EL (cell line): ENCODE data around the gene CLEC3B.
"Not testable (repeated sequence)": the region's sequence is repeated elsewhere in the genome, so short reads cannot be mapped to it uniquely, and the experiment has no call there.

Source experiments
- DNase-seq: peaks from one replicate; pipeline ENCODE4 v3.0.0-alpha.2; 2016

CLEC3B gene

DNA sequence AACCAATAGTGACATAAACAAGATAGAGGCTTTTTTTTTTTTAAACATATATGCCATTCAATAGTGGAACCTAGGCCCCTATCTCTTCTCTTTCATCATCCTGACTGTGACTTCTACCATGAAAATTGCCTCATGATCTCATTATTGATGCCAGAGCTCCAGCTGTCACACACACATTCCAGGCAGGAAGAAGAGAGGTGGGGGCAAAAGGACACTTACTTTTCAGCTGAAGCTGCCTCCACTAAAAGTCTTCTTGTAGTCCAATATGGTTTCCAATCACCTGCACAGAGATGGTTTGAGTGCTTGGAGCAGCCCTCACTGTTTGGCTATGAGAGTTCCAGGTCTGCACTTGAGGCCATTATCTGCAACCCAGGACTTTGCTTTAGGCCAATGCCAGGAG lies 45.0 kb downstream of the CLEC3B start:
- no peak for DNase-seq

DNA sequence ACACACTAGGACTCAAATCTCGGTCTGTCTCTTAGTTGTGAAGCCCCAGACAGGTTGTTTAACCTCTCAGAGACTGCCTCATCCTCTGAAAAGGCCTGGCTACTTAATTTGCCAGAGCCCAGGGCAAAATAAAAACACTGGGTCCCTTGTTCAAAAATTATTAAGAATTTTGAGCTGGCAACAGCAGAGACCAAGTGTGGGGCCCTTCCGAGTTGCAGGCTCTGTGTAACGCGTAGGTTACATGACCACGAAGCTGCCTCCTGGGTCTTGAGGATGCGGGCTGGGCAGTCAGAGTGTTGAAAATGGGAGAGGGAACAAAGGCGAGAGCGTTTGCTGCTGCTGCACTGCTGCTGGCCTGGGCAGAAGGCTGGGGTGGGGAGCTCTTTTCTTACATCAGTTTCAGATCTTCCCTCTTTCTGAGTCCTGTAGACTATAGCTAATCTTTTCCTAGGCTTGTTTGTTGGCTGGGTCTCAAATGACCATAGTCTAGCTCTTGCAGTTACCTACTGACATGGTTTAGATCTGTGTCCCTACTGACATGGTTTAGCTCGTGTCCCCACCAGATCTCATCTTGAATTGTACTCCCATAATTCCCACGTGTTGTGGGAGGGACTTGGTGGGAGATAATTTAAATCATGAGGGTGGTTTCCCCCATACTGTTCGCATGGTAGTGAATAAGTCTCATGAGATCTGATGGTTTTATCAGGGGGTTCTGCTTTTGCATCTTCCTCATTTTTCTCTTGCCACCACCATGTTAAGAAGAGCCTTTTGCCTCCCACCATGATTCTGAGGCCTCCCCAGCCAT lies 49.9 kb downstream of the CLEC3B start:
- DNase-seq, result no peak

DNA sequence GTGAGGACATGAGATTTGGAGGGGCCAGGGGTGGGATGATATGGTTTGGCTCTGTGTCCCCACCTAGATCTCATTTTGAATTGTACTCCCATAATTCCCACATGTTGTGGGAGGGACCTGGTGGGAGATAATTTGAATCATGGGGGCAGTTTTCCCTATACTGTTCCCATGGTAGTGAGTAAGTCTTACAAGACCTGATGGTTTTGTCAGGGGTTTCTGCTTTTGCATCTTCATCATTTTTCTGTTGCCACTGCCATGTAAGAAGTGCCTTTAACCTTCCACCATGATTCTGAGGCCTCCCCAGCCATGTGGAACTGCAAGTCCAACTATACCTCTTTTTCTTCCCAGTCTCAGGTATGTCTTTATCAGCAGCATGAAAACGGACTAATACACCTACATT lies 52.2 kb downstream of the CLEC3B start:
- not testable (repeated sequence) for DNase-seq

DNA sequence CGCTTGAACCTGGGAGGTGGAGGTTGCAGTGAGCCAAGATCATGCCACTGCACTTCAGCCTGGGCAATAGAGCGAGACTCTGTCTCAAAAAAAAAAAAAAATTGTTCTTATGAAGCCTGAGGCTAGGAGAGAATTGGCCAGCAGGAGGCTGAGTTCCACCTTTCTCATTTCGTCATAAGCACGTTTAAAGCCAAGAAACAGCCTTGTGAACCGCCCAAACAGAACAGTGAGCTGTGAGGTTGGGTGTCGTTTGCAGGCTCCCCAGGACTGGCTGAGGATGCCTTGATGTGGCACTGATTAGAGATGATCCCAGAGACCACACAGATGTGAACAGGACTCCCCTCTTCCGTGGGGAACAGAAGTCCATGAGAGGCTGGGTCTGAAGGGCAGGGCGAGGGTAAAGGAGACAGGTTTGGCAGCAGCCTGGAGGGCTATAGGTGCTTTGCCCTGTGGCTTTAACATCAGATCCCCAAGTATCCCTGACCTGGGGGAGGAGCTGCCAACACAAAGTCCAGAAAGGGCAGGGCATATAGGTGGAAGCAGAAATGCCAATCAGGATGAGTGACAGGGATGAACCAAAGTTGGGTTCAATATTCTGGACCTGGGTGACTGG lies 52.9 kb downstream of the CLEC3B start:
- no peak for DNase-seq

DNA sequence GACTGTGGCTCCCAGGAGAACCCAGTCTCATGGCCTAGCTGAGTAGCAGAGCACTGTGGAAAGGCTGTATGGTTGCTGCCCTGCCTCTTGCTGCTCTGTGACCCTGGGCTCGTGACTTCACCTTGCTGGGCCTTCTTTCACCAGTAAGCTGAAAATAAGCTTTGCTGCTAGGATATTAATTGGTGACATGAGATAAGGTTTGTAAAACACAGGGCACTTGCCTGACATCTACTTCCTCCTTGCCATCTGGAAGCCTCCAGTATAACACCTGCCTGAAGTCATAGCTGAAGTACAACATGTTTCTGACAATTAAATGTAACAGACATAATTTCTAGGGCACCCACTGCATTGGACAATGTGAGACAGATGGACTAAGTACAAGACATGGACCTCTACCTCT lies 53.6 kb downstream of the CLEC3B start:
- no peak for DNase-seq

DNA sequence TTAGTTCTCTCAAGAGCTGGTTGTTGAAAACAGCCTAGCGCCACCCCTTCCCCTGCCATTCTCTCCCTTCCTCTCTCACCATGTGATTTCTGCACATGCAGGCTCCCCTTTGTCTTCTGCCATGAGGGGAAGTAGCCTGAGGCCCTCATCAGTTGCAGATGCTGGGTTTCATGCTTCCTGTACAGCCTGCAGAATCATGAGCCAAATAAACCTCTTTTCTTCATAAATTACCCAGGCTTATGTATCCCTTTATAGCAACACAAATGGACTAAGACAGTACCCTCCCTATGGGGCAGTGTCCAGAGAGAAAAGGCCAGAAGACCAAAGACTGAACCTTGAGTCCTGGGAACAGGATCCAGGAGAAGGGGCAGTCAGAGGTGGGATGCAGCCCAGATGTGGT lies 54.7 kb downstream of the CLEC3B start:
- no peak for DNase-seq

DNA sequence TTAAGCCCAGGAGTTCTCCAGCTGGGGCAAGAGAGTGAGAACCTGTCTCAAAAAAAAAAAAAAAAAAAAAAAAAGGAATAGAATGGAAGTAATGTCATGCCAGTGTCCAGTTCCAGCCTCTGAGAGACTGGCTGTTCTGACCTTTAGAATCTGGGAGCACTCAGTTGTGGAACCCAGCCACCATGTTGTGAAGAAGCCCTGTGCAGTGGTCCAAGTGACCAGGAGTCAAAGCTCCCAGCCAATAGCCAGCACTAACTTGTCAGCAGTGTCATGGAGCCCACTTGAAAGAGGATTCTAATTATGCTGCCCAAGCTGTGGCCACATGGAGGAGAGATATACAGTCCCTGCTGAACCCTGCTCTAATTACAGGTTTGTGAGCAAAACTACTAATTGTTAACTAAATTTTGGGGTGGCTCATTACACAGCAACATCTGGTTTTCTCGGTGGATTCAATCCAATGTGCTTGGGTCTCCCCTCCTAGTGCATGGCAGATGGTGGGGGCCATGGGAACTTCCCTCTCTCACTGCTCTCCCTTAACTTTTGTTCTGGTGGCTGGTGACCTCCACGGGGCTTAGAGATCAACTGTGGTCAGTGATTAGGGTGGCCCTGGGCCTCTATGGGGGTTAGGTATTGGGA lies 55.5 kb downstream of the CLEC3B start:
- no peak for DNase-seq

DNA sequence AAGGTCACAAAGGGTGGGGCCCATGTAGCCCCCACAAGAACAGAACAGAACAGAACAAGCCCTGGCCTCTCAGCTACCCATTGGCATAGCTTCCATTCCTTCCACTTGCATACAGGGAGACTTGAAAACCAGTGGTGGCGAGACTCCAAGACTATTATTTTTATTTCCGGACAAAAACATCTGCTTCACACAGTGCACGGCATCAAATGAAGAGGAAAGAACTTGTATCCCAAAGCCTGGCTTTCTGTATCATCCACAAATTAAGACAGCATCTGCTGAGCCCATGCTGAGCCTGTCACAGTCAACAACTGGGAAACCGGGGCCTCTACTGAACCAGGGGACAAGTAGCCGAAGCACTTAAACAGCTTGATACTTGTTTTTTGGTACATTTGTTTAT lies 56.0 kb downstream of the CLEC3B start:
- DNase-seq, result peak; percentile 20

DNA sequence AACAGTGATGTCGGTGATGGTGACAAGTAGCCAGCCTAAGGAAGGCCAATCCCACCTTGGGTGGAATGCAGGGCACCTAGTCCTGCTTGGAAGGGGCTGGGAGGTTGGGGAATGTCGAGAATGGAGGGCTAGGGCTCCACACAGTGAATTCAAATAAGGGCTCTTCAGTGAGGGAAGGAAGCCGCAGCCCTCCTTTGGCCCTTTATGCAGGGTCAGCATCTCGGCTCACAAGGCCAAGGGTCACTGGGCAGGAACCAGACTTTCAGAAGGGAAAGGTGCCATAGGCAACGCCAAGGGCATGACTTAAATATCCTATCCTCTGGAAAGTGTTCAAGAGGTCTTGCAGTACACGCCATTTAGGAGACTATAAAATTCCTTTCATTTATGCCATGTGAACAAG lies 56.9 kb downstream of the CLEC3B start:
- no peak for DNase-seq

DNA sequence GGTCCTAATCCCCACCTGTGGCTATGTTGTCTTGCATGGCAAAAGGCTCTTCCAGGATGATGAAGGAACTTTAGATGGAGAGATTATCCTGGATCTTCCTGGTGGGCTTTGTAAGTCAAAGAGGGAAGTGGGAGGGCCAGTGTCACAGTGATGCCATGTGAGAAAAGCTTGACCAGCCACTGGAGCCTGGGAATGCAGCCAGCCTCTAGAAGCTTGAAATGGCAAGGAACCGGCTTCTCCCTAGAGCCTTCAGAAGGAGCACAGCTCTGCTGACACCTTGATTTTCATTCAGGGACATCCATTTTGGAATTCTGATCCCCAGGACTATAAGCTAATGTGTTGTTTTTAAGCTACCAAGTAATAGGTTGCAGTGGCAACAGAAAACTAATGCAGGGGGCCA lies 58.3 kb downstream of the CLEC3B start:
- DNase-seq, result no peak

DNA sequence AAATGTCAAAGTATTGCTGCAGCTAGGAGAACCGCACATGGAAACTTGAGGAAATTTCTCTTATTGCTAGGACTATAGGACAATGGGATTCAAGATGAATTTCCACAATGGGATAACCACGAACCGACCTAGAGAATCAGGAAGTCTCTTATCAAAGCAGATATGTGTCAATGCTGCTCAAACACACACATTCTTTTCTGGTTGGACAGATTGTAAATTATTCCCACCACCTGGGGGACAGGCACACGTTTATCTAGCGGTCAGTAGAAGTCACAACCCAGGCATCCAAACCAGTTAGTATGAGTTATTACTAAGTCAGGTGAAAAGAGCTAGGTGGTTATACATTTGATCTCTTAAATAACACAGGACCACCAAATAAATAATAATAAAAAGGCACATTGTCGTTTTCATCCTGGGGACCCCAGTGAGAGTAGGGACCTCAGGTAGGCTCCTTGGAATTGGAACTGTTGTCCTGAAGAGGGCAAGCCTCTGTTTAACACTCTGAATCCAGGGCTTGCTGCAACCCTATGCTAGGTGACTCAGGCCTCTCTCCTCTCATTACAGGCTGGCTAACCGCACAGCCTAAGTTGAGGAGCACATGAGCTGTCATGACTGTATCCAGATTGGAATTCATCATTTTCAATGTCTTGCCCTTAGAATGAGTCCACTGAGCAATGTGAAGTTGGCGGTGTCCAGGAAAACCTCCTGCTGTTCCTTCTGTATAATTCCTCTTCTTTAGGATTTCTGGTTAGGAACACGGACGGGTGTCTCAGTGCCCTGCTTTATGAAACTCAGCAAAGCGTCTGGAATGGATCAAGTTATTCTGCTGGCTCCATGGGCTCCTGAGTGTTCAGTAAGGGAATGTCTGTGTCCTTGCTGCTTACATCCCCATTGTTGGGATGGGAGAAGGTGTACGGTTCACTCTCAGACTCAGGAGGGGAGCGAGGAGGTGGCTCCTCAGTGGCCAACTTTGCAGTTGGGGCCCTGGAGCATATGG lies 59.0 kb downstream of the CLEC3B start:
- peak; percentile 93 for DNase-seq
